Bronchial epithelial cell (primary cell): ENCODE measurements around the gene CCDC15. TPM values are rescaled to one million over a fixed set of nuclear protein-coding genes. Genes with fewer than 3 reads are reported as not detected.
"Not testable (repeated sequence)": the region's sequence is repeated elsewhere in the genome, so short reads cannot be mapped to it uniquely, and the experiment has no call there.

Source experiments
- DNase-seq: peaks from one replicate; pipeline ENCODE4 v3.0.0-alpha.2; 2010; ENCODE audit warnings: low read depth
- FAIRE-seq: peaks from 2 replicates; lab custom pipeline; 2011; peaks lifted over from hg19 to GRCh38; lab: Jason Lieb, UNC
- H3K27me3 ChIP-seq: 2 replicates; pipeline ENCODE4 v1.5.1; 2011; ENCODE audit warnings: low read length; ENCODE audit not compliant: control insufficient read depth, insufficient read depth
- H3K36me3 ChIP-seq: 2 replicates; pipeline ENCODE4 v1.5.1; 2011; ENCODE audit warnings: low read length; ENCODE audit not compliant: control insufficient read depth, insufficient read depth
- H3K4me3 ChIP-seq: 2 replicates; pipeline ENCODE4 v1.5.1; 2011; ENCODE audit warnings: mild to moderate bottlenecking, low read depth, low read length, control low read depth
- total RNA-seq: library from RNA; depleted of rRNA; stranded (reverse); fragments of >200 nt; gene quantifications from 2 replicates; pipeline ENCODE4 v1.2.1, GENCODE V29; 2014
- TF ChIP-seq, protein P1 (sequence below): IDR thresholded peaks from 2 replicates; pipeline ENCODE4 v1.5.1; 2011; ENCODE audit warnings: mild to moderate bottlenecking, moderate library complexity, low read length, control low read depth, inconsistent platforms; ENCODE audit not compliant: insufficient read depth, severe bottlenecking

Gene CCDC15
- total RNA-seq, 1 donor from 2014 or later: 1.1 TPM

- no peaks in the 10 kb centered on the region for H3K27me3 ChIP-seq
- no peak for DNase-seq
- H3K4me3 ChIP-seq: no peak overlapping the region
- H3K36me3 ChIP-seq: no peaks in the 10 kb centered on the region
- no peak for FAIRE-seq
- TF ChIP-seq, protein P1, sequence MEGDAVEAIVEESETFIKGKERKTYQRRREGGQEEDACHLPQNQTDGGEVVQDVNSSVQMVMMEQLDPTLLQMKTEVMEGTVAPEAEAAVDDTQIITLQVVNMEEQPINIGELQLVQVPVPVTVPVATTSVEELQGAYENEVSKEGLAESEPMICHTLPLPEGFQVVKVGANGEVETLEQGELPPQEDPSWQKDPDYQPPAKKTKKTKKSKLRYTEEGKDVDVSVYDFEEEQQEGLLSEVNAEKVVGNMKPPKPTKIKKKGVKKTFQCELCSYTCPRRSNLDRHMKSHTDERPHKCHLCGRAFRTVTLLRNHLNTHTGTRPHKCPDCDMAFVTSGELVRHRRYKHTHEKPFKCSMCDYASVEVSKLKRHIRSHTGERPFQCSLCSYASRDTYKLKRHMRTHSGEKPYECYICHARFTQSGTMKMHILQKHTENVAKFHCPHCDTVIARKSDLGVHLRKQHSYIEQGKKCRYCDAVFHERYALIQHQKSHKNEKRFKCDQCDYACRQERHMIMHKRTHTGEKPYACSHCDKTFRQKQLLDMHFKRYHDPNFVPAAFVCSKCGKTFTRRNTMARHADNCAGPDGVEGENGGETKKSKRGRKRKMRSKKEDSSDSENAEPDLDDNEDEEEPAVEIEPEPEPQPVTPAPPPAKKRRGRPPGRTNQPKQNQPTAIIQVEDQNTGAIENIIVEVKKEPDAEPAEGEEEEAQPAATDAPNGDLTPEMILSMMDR: no peak
Observed at GRCh38 chr11:124951341-124951740, 2.7 kb upstream of the CCDC15 start.

DNA sequence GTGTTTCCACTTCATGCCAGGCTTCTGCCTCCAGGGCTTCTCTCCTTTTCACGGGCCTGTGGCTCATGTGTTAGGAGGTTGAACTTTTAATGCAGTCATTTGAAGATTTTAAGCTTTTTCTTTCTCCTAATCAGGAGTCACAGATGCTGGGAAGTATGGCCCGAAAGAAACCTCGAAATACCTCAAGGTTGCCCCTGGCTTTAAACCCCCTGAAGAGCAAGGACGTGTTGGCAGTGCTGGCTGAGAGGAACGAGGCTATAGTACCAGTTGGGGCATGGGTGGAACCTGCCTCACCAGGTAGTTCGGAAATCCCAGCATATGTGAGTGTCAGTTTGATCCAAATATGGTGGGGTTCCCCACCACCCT lies 571 bp downstream of the CCDC15 start:
- TF ChIP-seq, protein P1: no peak
- DNase-seq (no peak), FAIRE-seq (no peak)

DNA sequence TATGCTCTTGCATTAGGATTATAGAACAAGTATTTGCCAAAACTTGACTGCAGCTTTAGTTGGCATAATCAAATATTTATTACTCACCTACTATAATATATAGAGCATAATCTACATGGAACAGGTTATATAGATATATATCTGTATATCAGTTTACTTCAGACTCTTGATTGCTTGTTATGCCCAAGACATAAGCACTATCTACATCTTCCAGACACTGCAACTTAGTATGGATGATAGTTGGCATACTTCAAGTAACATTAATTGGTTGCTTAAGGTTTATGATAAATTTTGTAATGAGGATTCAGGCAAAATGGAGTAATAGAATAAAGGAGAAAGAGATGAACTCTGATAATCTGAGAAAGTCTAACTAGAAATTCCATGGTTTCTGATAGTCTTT lies 1.0 kb downstream of the CCDC15 start:
- FAIRE-seq (no peak), DNase-seq (no peak)
- TF ChIP-seq, protein P1: no peak
- no peak overlapping the region for H3K4me3 ChIP-seq
- no peaks in the 10 kb centered on the region for H3K27me3 ChIP-seq
- no peaks in the 10 kb centered on the region for H3K36me3 ChIP-seq

More for the DNA sequence above, 571 bp downstream of the CCDC15 start:
- Histone ChIP-seq H3K4me3 (peak overlapping the region; percentile 62), H3K36me3 (no peaks in the 10 kb centered on the region), H3K27me3 (no peaks in the 10 kb centered on the region)

GRCh38 chr11:124961972-124962609 lies 8.1 kb downstream of the CCDC15 start:
- TF ChIP-seq, protein P1: peak; percentile 58
- H3K27me3 ChIP-seq: no peaks in the 10 kb centered on the region
- DNase-seq (peak; percentile 78), FAIRE-seq (no peak)
- H3K36me3 ChIP-seq: no peaks in the 10 kb centered on the region
- no peak overlapping the region for H3K4me3 ChIP-seq

DNA sequence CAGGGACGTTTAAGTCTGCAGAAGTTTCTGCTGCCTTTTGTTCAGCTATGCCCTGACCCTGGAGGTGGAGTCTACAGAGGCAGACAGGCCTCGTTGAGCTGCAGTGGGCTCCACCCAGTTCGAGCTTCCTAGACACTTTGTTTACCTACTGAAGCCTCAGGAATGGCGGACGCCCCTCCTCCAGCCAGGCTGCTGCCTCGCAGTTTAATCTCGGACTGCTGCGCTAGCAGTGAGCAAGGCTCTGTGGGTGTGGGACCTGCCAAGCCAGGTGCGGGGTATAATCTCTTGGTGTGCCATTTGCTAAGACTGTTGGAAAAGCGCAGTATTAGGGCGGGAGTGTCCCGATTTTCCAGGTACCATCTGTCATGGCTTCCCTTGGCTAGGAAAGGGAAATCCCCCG lies 14.2 kb downstream of the CCDC15 start:
- H3K36me3 ChIP-seq, DNase-seq, H3K27me3 ChIP-seq, H3K4me3 ChIP-seq, FAIRE-seq: not testable (repeated sequence)

GRCh38 chr11:124970925-124971324 lies 16.9 kb downstream of the CCDC15 start:
- DNase-seq (peak; percentile 75), FAIRE-seq (no peak)
- Histone ChIP-seq H3K4me3 (no peak overlapping the region), H3K27me3 (no peaks in the 10 kb centered on the region), H3K36me3 (no peaks in the 10 kb centered on the region)
- TF ChIP-seq, protein P1: peak; percentile 37
